K562 (cell line): ENCODE results near the gene NDUFC2. TPM values are rescaled to one million over a fixed set of nuclear protein-coding genes. Genes with fewer than 3 reads are reported as not detected.

ENCODE experiments used
- AFF1 ChIP-seq, 2 experiments: fragments of 450-650 bp; IDR thresholded peaks; 2 replicates each; pipeline ENCODE4 v1.6.1; 2018; ENCODE audit warnings: mild to moderate bottlenecking in 2 of 2, low read depth in 1 of 2; ENCODE audit not compliant: partially characterized antibody in 2 of 2
- ATF1 ChIP-seq, 2 experiments: fragments of 450-650 bp in 1 of 2; IDR thresholded peaks; 2 replicates each; pipeline ENCODE4 v1.6.1; 2016; ENCODE audit warnings: missing compliant biosample characterization in 1 of 2, missing genetic modification characterization in 1 of 2
- BHLHE40 ChIP-seq: IDR thresholded peaks from 2 replicates; pipeline ENCODE4 v1.6.1; 2011; ENCODE audit warnings: low read length, improper control_type of control experiment
- CBX3 ChIP-seq, 2 experiments: IDR thresholded peaks; 1 replicate in 1 of 2; 2 replicates in 1 of 2; pipeline ENCODE4 v1.6.1; 2012; ENCODE audit warnings: inconsistent platforms in 2 of 2, low read length in 2 of 2, borderline replicate concordance in 1 of 2, control low read depth in 1 of 2
- CTCFL ChIP-seq: IDR thresholded peaks from 2 replicates; pipeline ENCODE4 v1.6.1; 2011; ENCODE audit warnings: borderline replicate concordance, low read depth, mild to moderate bottlenecking, moderate library complexity, low read length; ENCODE audit not compliant: insufficient read depth, poor library complexity, severe bottlenecking
- FOSL1 ChIP-seq: fragments of 200-800 bp; sonication (Bioruptor generic); conservative IDR thresholded peaks from 2 replicates; pipeline ENCODE4 v1.6.1; 2016; ENCODE audit warnings: missing genetic modification characterization, missing compliant biosample characterization
- HNRNPH1 ChIP-seq: fragments of 200-400 bp; formaldehyde crosslinking; optimal IDR thresholded peaks from 2 replicates; pipeline ENCODE3; 2017; ENCODE audit warnings: low read depth, mild to moderate bottlenecking, low read length, moderate library complexity
- MCM7 ChIP-seq, 2 experiments: fragments of 450-650 bp; IDR thresholded peaks; 2 replicates each; pipeline ENCODE4 v1.6.1; 2016 to 2018
- STAG1 ChIP-seq: sonication (generic); formaldehyde crosslinking; IDR thresholded peaks from 2 replicates; pipeline ENCODE4 v1.5.0; 2020; ENCODE audit warnings: missing genetic modification reagents, borderline replicate concordance
- TRIM28 ChIP-seq: fragments of 450-650 bp; IDR thresholded peaks from 2 replicates; pipeline ENCODE4 v1.6.1; 2017
- U2AF2 ChIP-seq: fragments of 200-400 bp; formaldehyde crosslinking; optimal IDR thresholded peaks from 2 replicates; pipeline ENCODE3; 2017; ENCODE audit warnings: low read depth, mild to moderate bottlenecking, low read length
- XRCC3 ChIP-seq: fragments of 450-650 bp; IDR thresholded peaks from 2 replicates; pipeline ENCODE4 v1.6.1; 2017; ENCODE audit warnings: mild to moderate bottlenecking, moderate library complexity
- ZNF140 ChIP-seq: fragments of 250-450 bp; sonication (Bioruptor Pico); IDR thresholded peaks from 2 replicates; pipeline ENCODE4 v1.8.0; 2021; ENCODE audit warnings: moderate library complexity, mild to moderate bottlenecking, inconsistent platforms
- ZNF398 ChIP-seq: fragments of 250-450 bp; sonication (Bioruptor Pico); IDR thresholded peaks from 2 replicates; pipeline ENCODE4 v1.8.0; 2021; ENCODE audit warnings: moderate library complexity, mild to moderate bottlenecking, inconsistent platforms
- ZNF57 ChIP-seq: fragments of 450-650 bp; formaldehyde crosslinking; IDR thresholded peaks from 2 replicates; pipeline ENCODE4 v1.4.0; 2020; ENCODE audit warnings: mild to moderate bottlenecking, moderate library complexity
- polyA plus RNA-seq, 8 experiments: library from polyadenylated mRNA; depleted of rRNA in 4 of 8; stranded (reverse) in 5 of 8; unstranded in 3 of 8; fragments of >200 nt; fragmentation: Nextera tagmentation in 2 of 8; fragmentation: Illumina TruSeq in 1 of 8; extraction: Ambion mirVana in 2 of 8; extraction: Trizol in 1 of 8; gene quantifications; 2 replicates each; pipeline versions ENCODE4 v1.2.1 to v1.2.3, GENCODE V29; 2011 to 2014; ENCODE audit warnings: inconsistent platforms in 1 of 8, missing spikeins in 1 of 8
- total RNA-seq, 7 experiments: library from RNA; depleted of rRNA in 6 of 7; stranded (reverse); fragments of >200 nt in 6 of 7; fragmentation: Illumina TruSeq in 2 of 7; extraction: Trizol in 2 of 7; gene quantifications; 2 replicates each; pipeline versions ENCODE4 v1.2.1 to v1.2.3, GENCODE V29; 2011 to 2021; ENCODE audit warnings: low replicate concordance in 1 of 7
- TF ChIP-seq, protein P1 (sequence below), 2 experiments: IDR thresholded peaks in 1 of 2; conservative IDR thresholded peaks in 1 of 2; 2 replicates each; pipeline ENCODE4 v1.6.1; 2016; ENCODE audit warnings: low read depth in 2 of 2, mild to moderate bottlenecking in 1 of 2, missing compliant biosample characterization in 1 of 2, missing genetic modification characterization in 1 of 2, moderate library complexity in 1 of 2

The NDUFC2 gene
- total and polyA plus RNA-seq, 9 of the 15 experiments (the other 6 are each of a cell fraction or from before 2014, with no cell fraction given) = 168 to 1,119 (median 442) TPM

- no peak for TF ChIP-seq ZNF398 (CRISPR knock-in tag)
- TF ChIP-seq, protein P1, sequence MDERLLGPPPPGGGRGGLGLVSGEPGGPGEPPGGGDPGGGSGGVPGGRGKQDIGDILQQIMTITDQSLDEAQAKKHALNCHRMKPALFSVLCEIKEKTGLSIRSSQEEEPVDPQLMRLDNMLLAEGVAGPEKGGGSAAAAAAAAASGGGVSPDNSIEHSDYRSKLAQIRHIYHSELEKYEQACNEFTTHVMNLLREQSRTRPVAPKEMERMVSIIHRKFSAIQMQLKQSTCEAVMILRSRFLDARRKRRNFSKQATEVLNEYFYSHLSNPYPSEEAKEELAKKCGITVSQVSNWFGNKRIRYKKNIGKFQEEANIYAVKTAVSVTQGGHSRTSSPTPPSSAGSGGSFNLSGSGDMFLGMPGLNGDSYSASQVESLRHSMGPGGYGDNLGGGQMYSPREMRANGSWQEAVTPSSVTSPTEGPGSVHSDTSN (CRISPR knock-in tag; IDR thresholded peaks at IDR 0.05; ENCODE audit: low read depth) = no peak
- TF ChIP-seq, protein P1 (tag; conservative IDR thresholded peaks at IDR 0.05; ENCODE audit: low read depth) = no peak
- no peak for TF ChIP-seq U2AF2
- peak; percentile 49; the same call in 1 of the 2 replicates for TF ChIP-seq BHLHE40
- peak; percentile 60 for TF ChIP-seq CTCFL
- TF ChIP-seq FOSL1 (tag) = 0 out of 2 replicates have a peak, but pooled peaks have one; percentile 13
- TF ChIP-seq HNRNPH1 = no peak
- no peak for TF ChIP-seq ATF1 (CRISPR knock-in tag; IDR thresholded peaks at IDR 0.05)
- 0 out of 2 replicates have a peak, but pooled peaks have one; percentile 29 for TF ChIP-seq ATF1 (tag; IDR thresholded peaks at IDR 0.05)
- TF ChIP-seq XRCC3 = no peak
- peak in 1 of 2 experiments; percentile 64; a peak in 1 of 3 replicates for TF ChIP-seq CBX3 (IDR thresholded peaks at IDR 0.05; ENCODE audit: borderline replicate concordance in 1 of 2, low read length in 2 of 2)
- no peak for TF ChIP-seq MCM7 (IDR thresholded peaks at IDR 0.05)
- peak; percentile 72 for TF ChIP-seq STAG1 (CRISPR knock-in tag)
- no peak for TF ChIP-seq ZNF57 (CRISPR knock-in tag)
- TF ChIP-seq ZNF140 (CRISPR knock-in tag) = no peak
- TF ChIP-seq TRIM28 = no peak
- TF ChIP-seq AFF1 (IDR thresholded peaks at IDR 0.05; ENCODE audit: low read depth in 1 of 2, partially characterized antibody in 2 of 2) = no peak
Measured at GRCh38 chr11:78045851-78046485, 33.7 kb downstream of the NDUFC2 start (continued).
